ENCODE measurements around the gene ANO1.

ANO1 gene

DNA sequence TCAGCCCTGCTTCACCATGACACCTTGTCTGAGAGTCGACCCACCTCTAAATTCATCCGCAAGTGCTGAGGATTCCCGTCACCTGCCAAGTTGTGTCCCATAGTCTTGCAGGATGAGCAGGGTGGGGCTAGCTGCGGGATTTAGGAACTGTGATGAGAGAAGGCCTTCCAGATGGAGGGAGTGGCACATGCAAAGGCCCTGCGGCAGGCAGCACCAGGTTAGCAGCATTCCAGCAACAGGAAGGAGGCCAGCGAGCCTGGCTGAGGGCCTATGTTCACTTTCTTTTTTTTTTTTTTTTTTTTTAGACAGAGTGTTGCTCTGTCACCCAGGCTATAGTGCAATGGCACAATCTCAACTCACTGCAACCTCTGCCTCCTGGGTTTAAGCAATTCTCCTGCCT, 31.8 kb downstream of the ANO1 start:
- H3K9ac ChIP-seq (ENCODE audit: low read length), result no peak overlapping the region
- peaks cover 33% of the 10 kb centered on the region for H3K27me3 ChIP-seq (replicated peaks; ENCODE audit: control insufficient read depth, insufficient read depth, low read length)
- no peak for DNase-seq (ENCODE audit: low read depth)
- H3K4me3 ChIP-seq (ENCODE audit: low read length), result no peak overlapping the region
- no peaks in the 10 kb centered on the region for H3K9me3 ChIP-seq (ENCODE audit: control insufficient read depth, low read length)
- peaks cover 4% of the 10 kb centered on the region for H3K4me1 ChIP-seq (ENCODE audit: control insufficient read depth, insufficient read depth, low read length)
- H3K36me3 ChIP-seq (ENCODE audit: control insufficient read depth, insufficient read depth, low read length, severe bottlenecking), result no peaks in the 10 kb centered on the region

GRCh38 chr11:70110538-70111055, 32.5 kb downstream of the ANO1 start:
- H3K4me3 ChIP-seq (ENCODE audit: low read length), result no peak overlapping the region
- no peak for DNase-seq (ENCODE audit: low read depth)
- H3K9me3 ChIP-seq (ENCODE audit: control insufficient read depth, low read length), result no peaks in the 10 kb centered on the region
- H3K36me3 ChIP-seq (ENCODE audit: control insufficient read depth, insufficient read depth, low read length, severe bottlenecking), result no peaks in the 10 kb centered on the region
- no peak overlapping the region for H3K9ac ChIP-seq (ENCODE audit: low read length)
- H3K27me3 ChIP-seq (replicated peaks; ENCODE audit: control insufficient read depth, insufficient read depth, low read length), result peaks cover 32% of the 10 kb centered on the region
- peaks cover 4% of the 10 kb centered on the region for H3K4me1 ChIP-seq (ENCODE audit: control insufficient read depth, insufficient read depth, low read length)

GRCh38 chr11:70111269-70112016, 33.3 kb downstream of the ANO1 start:
- Histone ChIP-seq H3K4me3 (ENCODE audit: low read length) (no peak overlapping the region), H3K4me1 (ENCODE audit: control insufficient read depth, insufficient read depth, low read length) (peaks cover 4% of the 10 kb centered on the region), H3K36me3 (ENCODE audit: control insufficient read depth, insufficient read depth, low read length, severe bottlenecking) (no peaks in the 10 kb centered on the region), H3K9ac (ENCODE audit: low read length) (no peak overlapping the region), H3K27me3 (replicated peaks; ENCODE audit: control insufficient read depth, insufficient read depth, low read length) (peaks cover 35% of the 10 kb centered on the region), H3K9me3 (ENCODE audit: control insufficient read depth, low read length) (no peaks in the 10 kb centered on the region)
- DNase-seq (ENCODE audit: low read depth), result peak; percentile 58

GRCh38 chr11:70112017-70112434, 33.9 kb downstream of the ANO1 start:
- no peak overlapping the region for H3K9ac ChIP-seq (ENCODE audit: low read length)
- H3K36me3 ChIP-seq (ENCODE audit: control insufficient read depth, insufficient read depth, low read length, severe bottlenecking), result no peaks in the 10 kb centered on the region
- no peak overlapping the region for H3K4me3 ChIP-seq (ENCODE audit: low read length)
- H3K4me1 ChIP-seq (ENCODE audit: control insufficient read depth, insufficient read depth, low read length), result peaks cover 4% of the 10 kb centered on the region
- peaks cover 29% of the 10 kb centered on the region for H3K27me3 ChIP-seq (replicated peaks; ENCODE audit: control insufficient read depth, insufficient read depth, low read length)
- H3K9me3 ChIP-seq (ENCODE audit: control insufficient read depth, low read length), result no peaks in the 10 kb centered on the region
- no peak for DNase-seq (ENCODE audit: low read depth)

GRCh38 chr11:70113801-70114200, 35.7 kb downstream of the ANO1 start:
- no peak for DNase-seq (ENCODE audit: low read depth)
- Histone ChIP-seq H3K36me3 (ENCODE audit: control insufficient read depth, insufficient read depth, low read length, severe bottlenecking) (no peaks in the 10 kb centered on the region), H3K9ac (ENCODE audit: low read length) (no peak overlapping the region), H3K27me3 (replicated peaks; ENCODE audit: control insufficient read depth, insufficient read depth, low read length) (peaks cover 22% of the 10 kb centered on the region), H3K4me3 (ENCODE audit: low read length) (no peak overlapping the region), H3K4me1 (ENCODE audit: control insufficient read depth, insufficient read depth, low read length) (no peaks in the 10 kb centered on the region), H3K9me3 (ENCODE audit: control insufficient read depth, low read length) (no peaks in the 10 kb centered on the region)

DNA sequence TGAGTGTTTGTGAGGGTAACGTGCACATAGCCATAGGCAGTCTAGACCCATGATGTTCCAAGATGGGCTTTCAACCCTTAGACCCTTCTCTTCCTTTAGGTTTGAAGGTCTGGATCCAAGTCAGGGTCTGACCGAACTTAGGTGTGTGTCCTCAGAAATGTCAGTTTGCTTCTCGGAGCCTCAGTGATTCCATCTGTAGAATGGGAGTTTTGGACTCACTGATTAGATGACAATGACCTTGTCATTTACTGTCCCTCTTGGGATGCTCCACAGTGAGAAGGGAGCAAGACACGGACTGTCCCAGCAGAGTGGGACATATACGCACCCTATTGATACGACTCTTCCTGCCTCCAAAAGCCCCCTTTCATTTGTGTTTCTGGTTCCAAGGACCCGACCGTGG, 37.7 kb downstream of the ANO1 start:
- Histone ChIP-seq H3K9ac (ENCODE audit: low read length) (no peak overlapping the region), H3K27me3 (replicated peaks; ENCODE audit: control insufficient read depth, insufficient read depth, low read length) (peaks cover 33% of the 10 kb centered on the region), H3K4me1 (ENCODE audit: control insufficient read depth, insufficient read depth, low read length) (no peaks in the 10 kb centered on the region), H3K9me3 (ENCODE audit: control insufficient read depth, low read length) (no peaks in the 10 kb centered on the region), H3K4me3 (ENCODE audit: low read length) (no peak overlapping the region), H3K36me3 (ENCODE audit: control insufficient read depth, insufficient read depth, low read length, severe bottlenecking) (no peaks in the 10 kb centered on the region)
- DNase-seq (ENCODE audit: low read depth), result no peak

GRCh38 chr11:70116386-70117065, 38.4 kb downstream of the ANO1 start:
- Histone ChIP-seq H3K9me3 (ENCODE audit: control insufficient read depth, low read length) (no peaks in the 10 kb centered on the region), H3K36me3 (ENCODE audit: control insufficient read depth, insufficient read depth, low read length, severe bottlenecking) (no peaks in the 10 kb centered on the region), H3K27me3 (replicated peaks; ENCODE audit: control insufficient read depth, insufficient read depth, low read length) (peaks cover 38% of the 10 kb centered on the region), H3K4me1 (ENCODE audit: control insufficient read depth, insufficient read depth, low read length) (no peaks in the 10 kb centered on the region), H3K9ac (ENCODE audit: low read length) (no peak overlapping the region), H3K4me3 (ENCODE audit: low read length) (no peak overlapping the region)
- DNase-seq (ENCODE audit: low read depth), result no peak

DNA sequence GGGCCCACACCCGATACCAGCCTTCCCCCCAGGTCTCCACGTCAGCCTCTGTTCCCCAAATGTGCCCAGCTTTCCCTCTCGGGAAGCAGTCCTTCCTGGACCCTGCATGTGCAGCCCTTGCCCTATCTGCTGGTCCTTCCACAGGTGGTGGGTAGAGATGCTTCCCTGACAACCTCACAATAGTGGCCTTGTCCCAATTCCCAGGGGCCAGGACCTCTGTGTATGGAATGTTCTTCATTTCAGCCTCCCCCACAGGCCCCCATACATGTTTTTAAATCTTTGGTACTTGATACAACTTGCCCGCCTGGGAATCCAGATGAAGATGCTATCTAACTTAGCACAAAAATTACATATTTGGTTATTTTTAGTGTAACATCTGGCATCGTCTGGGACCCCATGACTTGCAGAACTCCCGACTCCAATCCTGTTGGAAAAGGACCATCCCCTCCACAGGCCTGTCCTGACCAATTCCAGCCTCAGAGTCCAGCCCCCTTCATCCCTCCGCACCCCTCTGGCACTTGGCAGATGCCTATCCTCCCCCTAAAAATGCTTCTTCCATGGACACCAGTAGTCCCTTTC, 39.5 kb downstream of the ANO1 start:
- Histone ChIP-seq H3K4me1 (ENCODE audit: control insufficient read depth, insufficient read depth, low read length) (no peaks in the 10 kb centered on the region), H3K9me3 (ENCODE audit: control insufficient read depth, low read length) (no peaks in the 10 kb centered on the region), H3K9ac (ENCODE audit: low read length) (no peak overlapping the region), H3K36me3 (ENCODE audit: control insufficient read depth, insufficient read depth, low read length, severe bottlenecking) (no peaks in the 10 kb centered on the region), H3K27me3 (replicated peaks; ENCODE audit: control insufficient read depth, insufficient read depth, low read length) (peaks cover 39% of the 10 kb centered on the region), H3K4me3 (ENCODE audit: low read length) (no peak overlapping the region)
- DNase-seq (ENCODE audit: low read depth), result no peak

GRCh38 chr11:70118642-70119041, 40.5 kb downstream of the ANO1 start:
- no peaks in the 10 kb centered on the region for H3K36me3 ChIP-seq (ENCODE audit: control insufficient read depth, insufficient read depth, low read length, severe bottlenecking)
- H3K4me1 ChIP-seq (ENCODE audit: control insufficient read depth, insufficient read depth, low read length), result no peaks in the 10 kb centered on the region
- no peaks in the 10 kb centered on the region for H3K9me3 ChIP-seq (ENCODE audit: control insufficient read depth, low read length)
- H3K4me3 ChIP-seq (ENCODE audit: low read length), result no peak overlapping the region
- H3K9ac ChIP-seq (ENCODE audit: low read length), result no peak overlapping the region
- no peak for DNase-seq (ENCODE audit: low read depth)
- H3K27me3 ChIP-seq (replicated peaks; ENCODE audit: control insufficient read depth, insufficient read depth, low read length), result peaks cover 44% of the 10 kb centered on the region

GRCh38 chr11:70119502-70119901, 41.4 kb downstream of the ANO1 start:
- H3K27me3 ChIP-seq (replicated peaks; ENCODE audit: control insufficient read depth, insufficient read depth, low read length), result peaks cover 37% of the 10 kb centered on the region
- no peak overlapping the region for H3K4me3 ChIP-seq (ENCODE audit: low read length)
- no peaks in the 10 kb centered on the region for H3K9me3 ChIP-seq (ENCODE audit: control insufficient read depth, low read length)
- no peaks in the 10 kb centered on the region for H3K4me1 ChIP-seq (ENCODE audit: control insufficient read depth, insufficient read depth, low read length)
- DNase-seq (ENCODE audit: low read depth), result no peak
- no peak overlapping the region for H3K9ac ChIP-seq (ENCODE audit: low read length)
- no peaks in the 10 kb centered on the region for H3K36me3 ChIP-seq (ENCODE audit: control insufficient read depth, insufficient read depth, low read length, severe bottlenecking)

DNA sequence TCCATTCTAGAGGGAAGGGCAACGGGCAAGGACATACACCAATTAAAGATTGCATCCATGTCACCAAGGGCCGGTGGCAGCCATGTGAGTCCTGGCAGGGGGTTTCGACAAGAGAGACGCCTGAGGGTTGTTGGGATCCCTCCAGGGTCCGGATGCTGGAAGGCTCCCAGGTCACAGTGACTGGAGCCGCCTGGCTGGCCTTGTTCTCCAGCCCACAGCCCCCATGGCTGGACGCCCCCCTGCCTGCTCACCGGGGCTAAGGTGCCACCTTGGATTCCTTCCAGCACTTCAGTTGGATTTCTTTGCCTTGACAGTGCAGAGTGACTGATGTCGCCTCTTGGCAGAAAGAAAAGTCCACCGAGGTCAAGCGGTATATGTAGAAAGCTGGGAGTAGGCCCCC, 42.6 kb downstream of the ANO1 start:
- H3K36me3 ChIP-seq (ENCODE audit: control insufficient read depth, insufficient read depth, low read length, severe bottlenecking), result no peaks in the 10 kb centered on the region
- H3K4me1 ChIP-seq (ENCODE audit: control insufficient read depth, insufficient read depth, low read length), result no peaks in the 10 kb centered on the region
- H3K4me3 ChIP-seq (ENCODE audit: low read length), result no peak overlapping the region
- H3K27me3 ChIP-seq (replicated peaks; ENCODE audit: control insufficient read depth, insufficient read depth, low read length), result peaks cover 33% of the 10 kb centered on the region
- no peak overlapping the region for H3K9ac ChIP-seq (ENCODE audit: low read length)
- H3K9me3 ChIP-seq (ENCODE audit: control insufficient read depth, low read length), result no peaks in the 10 kb centered on the region
- DNase-seq (ENCODE audit: low read depth), result no peak

All from adipocyte (in vitro differentiated cells).